Measurements from ENCODE around the gene LRRC18. TPM values are rescaled to one million over a fixed set of nuclear protein-coding genes. Genes with fewer than 3 reads are reported as not detected.

LRRC18 gene
- total RNA-seq, result not detected in 2 replicates

- no peaks in the 10 kb centered on the region for H3K4me1 Mint-ChIP-seq (ENCODE audit: low read depth)
- H3K27ac Mint-ChIP-seq, result no peak within 1 kb of the TSS
- DNase-seq (ENCODE audit: low spot score), result no peak
- H3K4me3 Mint-ChIP-seq (ENCODE audit: low read depth), result no peak within 1 kb of the TSS
- no peaks in the 10 kb centered on the region for H3K36me3 Mint-ChIP-seq (ENCODE audit: low read depth)
- no peaks in the 10 kb centered on the region for H3K27me3 Mint-ChIP-seq (ENCODE audit: low read depth)
- H3K9me3 Mint-ChIP-seq, result no peaks in the 10 kb centered on the region
- intact Hi-C loops (cut with micrococcal nuclease), result no loop called here
These were observed at the start of gene LRRC18 for GRCh38 chr10:48939790-48940325. LRRC18 (minus strand) TSS chr10:48939840; CDS start chr10:48914155, 25,685 bp downstream.

GRCh38 chr10:48985621-48986158 lies 46.0 kb upstream of the LRRC18 start:
- intact Hi-C loops (cut with micrococcal nuclease), result no loop called here
- no peak for DNase-seq (ENCODE audit: low spot score)
- Mint-ChIP-seq H3K4me3 (ENCODE audit: low read depth) (no peak overlapping the region), H3K27me3 (ENCODE audit: low read depth) (no peaks in the 10 kb centered on the region), H3K9me3 (no peaks in the 10 kb centered on the region), H3K36me3 (ENCODE audit: low read depth) (no peaks in the 10 kb centered on the region), H3K27ac (no peak overlapping the region), H3K4me1 (ENCODE audit: low read depth) (no peaks in the 10 kb centered on the region)

GRCh38 chr10:48983648-48984351 lies 44.2 kb upstream of the LRRC18 start:
- DNase-seq (ENCODE audit: low spot score), result no peak
- intact Hi-C loops (cut with micrococcal nuclease), result loop anchor here (5.0 kb wide), 3 partner anchors 94 to 529 kb away; partner anchors contain the start of gene DRGX
- Mint-ChIP-seq H3K4me1 (ENCODE audit: low read depth) (no peaks in the 10 kb centered on the region), H3K27ac (no peak overlapping the region), H3K27me3 (ENCODE audit: low read depth) (no peaks in the 10 kb centered on the region), H3K36me3 (ENCODE audit: low read depth) (no peaks in the 10 kb centered on the region), H3K4me3 (ENCODE audit: low read depth) (no peak overlapping the region), H3K9me3 (no peaks in the 10 kb centered on the region)

GRCh38 chr10:48982584-48982983 lies 42.9 kb upstream of the LRRC18 start:
- intact Hi-C loops (cut with micrococcal nuclease), result loop anchor here (5.0 kb wide), 3 partner anchors 95 to 530 kb away; partner anchors contain the start of gene DRGX
- no peaks in the 10 kb centered on the region for H3K27me3 Mint-ChIP-seq (ENCODE audit: low read depth)
- no peak overlapping the region for H3K27ac Mint-ChIP-seq
- no peaks in the 10 kb centered on the region for H3K36me3 Mint-ChIP-seq (ENCODE audit: low read depth)
- DNase-seq (ENCODE audit: low spot score), result no peak
- no peaks in the 10 kb centered on the region for H3K4me1 Mint-ChIP-seq (ENCODE audit: low read depth)
- no peaks in the 10 kb centered on the region for H3K9me3 Mint-ChIP-seq
- H3K4me3 Mint-ChIP-seq (ENCODE audit: low read depth), result no peak overlapping the region

GRCh38 chr10:48981310-48981907 lies 41.8 kb upstream of the LRRC18 start:
- Mint-ChIP-seq H3K4me1 (ENCODE audit: low read depth) (no peaks in the 10 kb centered on the region), H3K4me3 (ENCODE audit: low read depth) (no peak overlapping the region), H3K27ac (no peak overlapping the region), H3K27me3 (ENCODE audit: low read depth) (no peaks in the 10 kb centered on the region), H3K9me3 (no peaks in the 10 kb centered on the region), H3K36me3 (ENCODE audit: low read depth) (no peaks in the 10 kb centered on the region)
- peak; percentile 20 for DNase-seq (ENCODE audit: low spot score)
- intact Hi-C loops (cut with micrococcal nuclease), result loop anchor here (1.0 to 5.0 kb wide), 4 partner anchors 96 to 531 kb away; partner anchors contain the start of gene DRGX

GRCh38 chr10:48978318-48978717 lies 38.7 kb upstream of the LRRC18 start:
- Mint-ChIP-seq H3K4me1 (ENCODE audit: low read depth) (no peaks in the 10 kb centered on the region), H3K27me3 (ENCODE audit: low read depth) (no peaks in the 10 kb centered on the region), H3K36me3 (ENCODE audit: low read depth) (no peaks in the 10 kb centered on the region), H3K4me3 (ENCODE audit: low read depth) (no peak overlapping the region), H3K9me3 (no peaks in the 10 kb centered on the region), H3K27ac (no peak overlapping the region)
- intact Hi-C loops (cut with micrococcal nuclease), result no loop called here
- DNase-seq (ENCODE audit: low spot score), result no peak

GRCh38 chr10:48976196-48976595 lies 36.6 kb upstream of the LRRC18 start:
- Mint-ChIP-seq H3K27ac (no peak overlapping the region), H3K9me3 (no peaks in the 10 kb centered on the region), H3K4me1 (ENCODE audit: low read depth) (no peaks in the 10 kb centered on the region), H3K36me3 (ENCODE audit: low read depth) (no peaks in the 10 kb centered on the region), H3K27me3 (ENCODE audit: low read depth) (no peaks in the 10 kb centered on the region), H3K4me3 (ENCODE audit: low read depth) (no peak overlapping the region)
- intact Hi-C loops (cut with micrococcal nuclease), result no loop called here
- no peak for DNase-seq (ENCODE audit: low spot score)

GRCh38 chr10:48974510-48975156 lies 35.0 kb upstream of the LRRC18 start:
- Mint-ChIP-seq H3K4me1 (ENCODE audit: low read depth) (peaks cover 1% of the 10 kb centered on the region), H3K4me3 (ENCODE audit: low read depth) (no peak overlapping the region), H3K27me3 (ENCODE audit: low read depth) (no peaks in the 10 kb centered on the region), H3K27ac (no peak overlapping the region), H3K9me3 (no peaks in the 10 kb centered on the region), H3K36me3 (ENCODE audit: low read depth) (no peaks in the 10 kb centered on the region)
- no peak for DNase-seq (ENCODE audit: low spot score)
- intact Hi-C loops (cut with micrococcal nuclease), result no loop called here

GRCh38 chr10:48973065-48973464 lies 33.4 kb upstream of the LRRC18 start:
- Mint-ChIP-seq H3K27me3 (ENCODE audit: low read depth) (no peaks in the 10 kb centered on the region), H3K9me3 (no peaks in the 10 kb centered on the region), H3K27ac (no peak overlapping the region), H3K4me1 (ENCODE audit: low read depth) (peaks cover 1% of the 10 kb centered on the region), H3K36me3 (ENCODE audit: low read depth) (no peaks in the 10 kb centered on the region), H3K4me3 (ENCODE audit: low read depth) (no peak overlapping the region)
- intact Hi-C loops (cut with micrococcal nuclease), result no loop called here
- DNase-seq (ENCODE audit: low spot score), result no peak

GRCh38 chr10:48970654-48971053 lies 31.0 kb upstream of the LRRC18 start:
- no peaks in the 10 kb centered on the region for H3K9me3 Mint-ChIP-seq
- no peak for DNase-seq (ENCODE audit: low spot score)
- H3K27me3 Mint-ChIP-seq (ENCODE audit: low read depth), result no peaks in the 10 kb centered on the region
- intact Hi-C loops (cut with micrococcal nuclease), result no loop called here
- H3K36me3 Mint-ChIP-seq (ENCODE audit: low read depth), result no peaks in the 10 kb centered on the region
- no peak overlapping the region for H3K27ac Mint-ChIP-seq
- peaks cover 1% of the 10 kb centered on the region for H3K4me1 Mint-ChIP-seq (ENCODE audit: low read depth)
- no peak overlapping the region for H3K4me3 Mint-ChIP-seq (ENCODE audit: low read depth)

GRCh38 chr10:48970046-48970445 lies 30.4 kb upstream of the LRRC18 start:
- intact Hi-C loops (cut with micrococcal nuclease), result no loop called here
- peaks cover 1% of the 10 kb centered on the region for H3K4me1 Mint-ChIP-seq (ENCODE audit: low read depth)
- no peak for DNase-seq (ENCODE audit: low spot score)
- H3K4me3 Mint-ChIP-seq (ENCODE audit: low read depth), result no peak overlapping the region
- H3K36me3 Mint-ChIP-seq (ENCODE audit: low read depth), result no peaks in the 10 kb centered on the region
- no peaks in the 10 kb centered on the region for H3K27me3 Mint-ChIP-seq (ENCODE audit: low read depth)
- H3K27ac Mint-ChIP-seq, result no peak overlapping the region
- no peaks in the 10 kb centered on the region for H3K9me3 Mint-ChIP-seq

GRCh38 chr10:48968036-48968435 lies 28.4 kb upstream of the LRRC18 start:
- H3K9me3 Mint-ChIP-seq, result no peaks in the 10 kb centered on the region
- H3K27ac Mint-ChIP-seq, result no peak overlapping the region
- intact Hi-C loops (cut with micrococcal nuclease), result no loop called here
- H3K36me3 Mint-ChIP-seq (ENCODE audit: low read depth), result no peaks in the 10 kb centered on the region
- no peaks in the 10 kb centered on the region for H3K27me3 Mint-ChIP-seq (ENCODE audit: low read depth)
- H3K4me3 Mint-ChIP-seq (ENCODE audit: low read depth), result no peak overlapping the region
- DNase-seq (ENCODE audit: low spot score), result no peak
- peaks cover 1% of the 10 kb centered on the region for H3K4me1 Mint-ChIP-seq (ENCODE audit: low read depth)

GRCh38 chr10:48965460-48965859 lies 25.8 kb upstream of the LRRC18 start:
- no peaks in the 10 kb centered on the region for H3K4me1 Mint-ChIP-seq (ENCODE audit: low read depth)
- no peaks in the 10 kb centered on the region for H3K9me3 Mint-ChIP-seq
- peaks cover 7% of the 10 kb centered on the region for H3K27me3 Mint-ChIP-seq (ENCODE audit: low read depth)
- intact Hi-C loops (cut with micrococcal nuclease), result no loop called here
- DNase-seq (ENCODE audit: low spot score), result no peak
- no peak overlapping the region for H3K27ac Mint-ChIP-seq
- H3K4me3 Mint-ChIP-seq (ENCODE audit: low read depth), result no peak overlapping the region
- no peaks in the 10 kb centered on the region for H3K36me3 Mint-ChIP-seq (ENCODE audit: low read depth)
